ENCODE measurements around the gene PRAMEF13.
"Not testable (repeated sequence)": the region's sequence is repeated elsewhere in the genome, so short reads cannot be mapped to it uniquely, and the experiment has no call there.

PRAMEF13 gene

DNA sequence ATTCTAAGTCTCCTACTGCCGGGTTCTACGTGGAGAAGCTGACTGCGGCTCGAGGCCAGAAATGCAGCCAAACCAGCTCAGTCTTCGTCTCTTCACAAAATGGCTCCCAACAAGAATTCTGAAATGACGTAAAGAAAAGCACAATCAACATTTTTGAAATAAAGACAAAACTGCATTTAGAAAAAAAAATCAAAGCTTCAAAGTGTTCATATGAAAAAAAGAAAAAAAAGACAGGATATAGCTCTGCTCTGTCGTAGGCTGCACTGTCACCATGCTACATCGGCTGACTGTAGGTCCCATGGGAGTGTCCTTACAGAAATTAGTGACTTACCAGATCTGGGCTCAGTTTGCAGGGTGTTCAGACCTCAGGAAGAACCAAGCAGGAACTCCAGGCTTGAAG lies 35.7 kb downstream of the PRAMEF13 start, which contains the start of gene HNRNPCL4:
Gene HNRNPCL4, minus strand, starts transcription at position 101 of the 400 bp plus-strand sequence. CDS start 164 bp downstream, outside the sequence.
- DNase-seq = not testable (repeated sequence)

DNA sequence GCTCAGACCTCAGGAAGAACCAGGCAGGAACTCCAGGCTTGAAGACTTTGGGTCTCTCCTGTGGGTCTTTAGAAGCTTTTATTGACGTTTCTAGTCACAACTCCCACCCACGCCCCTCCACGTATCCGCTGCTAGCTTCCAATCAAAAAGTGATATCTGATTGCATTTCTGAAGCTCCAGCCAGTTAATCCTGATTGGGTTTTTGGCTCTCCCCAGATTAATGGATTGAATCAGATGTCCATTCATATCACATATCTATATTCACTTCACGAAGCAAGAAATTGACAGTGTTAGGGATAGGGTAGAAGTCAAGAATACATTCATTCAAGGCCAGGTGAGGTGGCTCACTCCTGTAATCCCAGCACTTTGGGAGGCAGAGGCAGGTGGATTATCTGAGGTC lies 45.3 kb downstream of the PRAMEF13 start, which contains the start of gene PRAMEF26:
Gene PRAMEF26, minus strand, starts transcription at position 101 of the 400 bp plus-strand sequence. CDS start 2,914 bp downstream, outside the sequence.
- not testable (repeated sequence) for DNase-seq

All from hippocampal formation (tissue), 2 donors.